Coronary artery (tissue), 2 donors: ENCODE data around the gene BTN2A1.

ENCODE experiments used
- DNase-seq: peaks from one replicate; pipeline ENCODE4 v3.0.0-alpha.2; 2017; ENCODE audit warnings: low spot score
- H3K27ac ChIP-seq, 2 donors: fragments of 200-600 bp; sonication (generic); one replicate each; pipeline ENCODE4 v1.5.1; 2016 to 2019
- H3K4me3 ChIP-seq: fragments of 200-600 bp; sonication (generic); 2 replicates; pipeline ENCODE4 v1.5.1; 2016; ENCODE audit warnings: mild to moderate bottlenecking, moderate library complexity
- CTCF ChIP-seq: fragments of 200-600 bp; sonication (generic); IDR thresholded peaks from one replicate; pipeline ENCODE4 v1.5.1; 2019; ENCODE audit warnings: antibody characterized with exemption

The BTN2A1 gene

GRCh38 chr6:26445934-26446667, 11.7 kb upstream of the BTN2A1 start:
- Histone ChIP-seq H3K27ac (no peak overlapping the region), H3K4me3 (no peak overlapping the region)
- DNase-seq = no peak
- no peak for TF ChIP-seq CTCF

- DNase-seq = no peak
- Histone ChIP-seq H3K27ac (no peak overlapping the region), H3K4me3 (no peak overlapping the region)
- no peak for TF ChIP-seq CTCF
These were observed 10.5 kb upstream of the BTN2A1 start for GRCh38 chr6:26447257-26447656.

GRCh38 chr6:26450240-26450639, 7.5 kb upstream of the BTN2A1 start:
- TF ChIP-seq CTCF = no peak

GRCh38 chr6:26452631-26453235, 5.0 kb upstream of the BTN2A1 start:
- no peak for TF ChIP-seq CTCF
- no peak overlapping the region for H3K27ac ChIP-seq
- DNase-seq = no peak
- no peak overlapping the region for H3K4me3 ChIP-seq

More at GRCh38 chr6:26450240-26450639, 7.5 kb upstream of the BTN2A1 start:
- Histone ChIP-seq H3K27ac (no peak overlapping the region), H3K4me3 (no peak overlapping the region)
- no peak for DNase-seq

GRCh38 chr6:26454631-26455030, 3.1 kb upstream of the BTN2A1 start:
- no peak overlapping the region for H3K4me3 ChIP-seq
- TF ChIP-seq CTCF = no peak

GRCh38 chr6:26455357-26455970, 2.3 kb upstream of the BTN2A1 start:
- Histone ChIP-seq H3K4me3 (no peak overlapping the region), H3K27ac (no peak overlapping the region)
- TF ChIP-seq CTCF = no peak
- no peak for DNase-seq

More at GRCh38 chr6:26454631-26455030, 3.1 kb upstream of the BTN2A1 start:
- no peak overlapping the region for H3K27ac ChIP-seq
- DNase-seq = no peak
